ENCODE results near the gene SLC9B2. TPM values are rescaled to one million over a fixed set of nuclear protein-coding genes. Genes with fewer than 3 reads are reported as not detected.

Gene SLC9B2
- total RNA-seq, 1 donor from 2014 or later = 6.2 TPM

Other genes starting within 250 kb of the SLC9B2 start
- 279 TPM for gene UBE2D3, start 249.2 kb downstream of the SLC9B2 start, total RNA-seq
- gene CISD2, start 207.8 kb downstream of the SLC9B2 start, total RNA-seq = 24.7 TPM
- 1.2 TPM for gene SLC9B1, start 57.1 kb downstream of the SLC9B2 start, total RNA-seq
- 56.6 TPM for gene BDH2, start 23.1 kb upstream of the SLC9B2 start, total RNA-seq
- 0.78 TPM for gene CENPE, start 121.6 kb upstream of the SLC9B2 start, total RNA-seq